MCF 10A (cell line): Measurements from ENCODE around the gene EPHA6. TPM values are rescaled to one million over a fixed set of nuclear protein-coding genes. Genes with fewer than 3 reads are reported as not detected.
"Not testable (repeated sequence)": the region's sequence is repeated elsewhere in the genome, so short reads cannot be mapped to it uniquely, and the experiment has no call there.

Source experiments
- BruUV-seq: library from RNA; stranded (reverse); fragments of 400-500 nt; replicated peaks from 2 replicates; lab custom pipeline; 2021; lab: Mats Ljungman, UMichigan
- CTCF ChIA-PET: fragments of 300-600 bp; sonication (Branson Sonifier 250); formaldehyde crosslinking; extraction: SDS; loops from one replicate; lab custom pipeline; 2021; ENCODE audit warnings: antibody characterized with exemption, inconsistent platforms; lab: Yijun Ruan, JAX
- POLR2A ChIA-PET: fragments of 300-600, 350-650 bp; sonication (Branson Sonifier 250); formaldehyde crosslinking; extraction: SDS; loops from one replicate; lab custom pipeline; 2020; ENCODE audit warnings: antibody characterized with exemption, inconsistent platforms; lab: Yijun Ruan, JAX
- DNase-seq: peaks from one replicate; pipeline ENCODE4 v3.0.0-alpha.2; 2018; ENCODE audit not compliant: unreplicated experiment
- H3K27ac Mint-ChIP-seq: one replicate; pipeline ENCODE4 v1.8.0; 2022; ENCODE audit warnings: mild to moderate bottlenecking, low read depth, mixed read lengths; ENCODE audit not compliant: unreplicated experiment
- H3K27me3 Mint-ChIP-seq: one replicate; pipeline ENCODE4 v1.8.0; 2022; ENCODE audit warnings: mixed read lengths; ENCODE audit not compliant: insufficient read depth, unreplicated experiment
- H3K36me3 Mint-ChIP-seq: one replicate; pipeline ENCODE4 v1.8.0; 2022; ENCODE audit warnings: mild to moderate bottlenecking, moderate library complexity, mixed read lengths; ENCODE audit not compliant: insufficient read depth, unreplicated experiment
- H3K4me1 Mint-ChIP-seq: one replicate; pipeline ENCODE4 v1.8.0; 2022; ENCODE audit warnings: mixed read lengths; ENCODE audit not compliant: insufficient read depth, unreplicated experiment
- H3K4me3 Mint-ChIP-seq: one replicate; pipeline ENCODE4 v1.8.0; 2022; ENCODE audit warnings: mild to moderate bottlenecking, moderate library complexity, mixed read lengths; ENCODE audit not compliant: unreplicated experiment
- H3K9me3 Mint-ChIP-seq: one replicate; pipeline ENCODE4 v1.8.0; 2022; ENCODE audit warnings: mixed read lengths; ENCODE audit not compliant: unreplicated experiment
- intact Hi-C: fragments of 100-400 bp; cut with micrococcal nuclease; formaldehyde crosslinking; loops from 2 replicates; pipeline ENCODE4 v1.14.1; 2022
- total RNA-seq: library from RNA; stranded (reverse); gene quantifications from 2 replicates; pipeline ENCODE4 v1.2.3, GENCODE V29; 2022
- TF ChIP-seq, protein P1 (sequence below): fragments of 200-600 bp; IDR thresholded peaks from one replicate; pipeline ENCODE4 v1.8.0; 2022; ENCODE audit warnings: antibody characterized with exemption, mild to moderate bottlenecking; ENCODE audit not compliant: unreplicated experiment

The EPHA6 gene
- total RNA-seq, 1 experiment from 2014 or later: 0.33 TPM

DNA sequence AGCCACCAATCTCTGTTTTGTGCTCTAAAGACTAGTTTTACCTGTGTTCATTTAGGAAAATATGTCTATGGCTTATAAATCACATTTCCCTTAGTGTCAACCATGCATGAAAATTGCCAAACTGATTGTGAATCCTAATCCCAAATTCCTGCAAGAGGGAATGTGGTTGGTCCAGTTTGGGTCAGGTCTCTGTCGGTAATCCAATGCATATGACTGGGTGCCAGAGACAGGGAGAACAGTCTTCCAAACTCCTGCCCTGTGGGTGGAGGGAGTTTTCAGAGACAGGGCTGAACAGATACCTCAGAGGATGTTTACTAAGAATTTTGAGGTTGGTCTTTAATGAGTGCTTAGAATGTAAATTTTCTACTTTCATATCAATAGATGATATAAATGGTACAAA, 649.6 kb downstream of the EPHA6 start:
- no TSS peak for BruUV-seq
- ChIA-PET POLR2A (interaction anchor here (0.7 kb wide), 1 partner anchor 575 kb away, joined by 4 read pairs; no protein-coding TSS in a partner anchor), CTCF (no interaction called here)
- no peaks in the 10 kb centered on the region for H3K4me1 Mint-ChIP-seq
- H3K27ac Mint-ChIP-seq: no peak overlapping the region
- intact Hi-C loops: no loop called here
- no peaks in the 10 kb centered on the region for H3K36me3 Mint-ChIP-seq
- H3K27me3 Mint-ChIP-seq: peaks cover 75% of the 10 kb centered on the region
- H3K9me3 Mint-ChIP-seq: no peaks in the 10 kb centered on the region
- no peak overlapping the region for H3K4me3 Mint-ChIP-seq
- TF ChIP-seq, protein P1, sequence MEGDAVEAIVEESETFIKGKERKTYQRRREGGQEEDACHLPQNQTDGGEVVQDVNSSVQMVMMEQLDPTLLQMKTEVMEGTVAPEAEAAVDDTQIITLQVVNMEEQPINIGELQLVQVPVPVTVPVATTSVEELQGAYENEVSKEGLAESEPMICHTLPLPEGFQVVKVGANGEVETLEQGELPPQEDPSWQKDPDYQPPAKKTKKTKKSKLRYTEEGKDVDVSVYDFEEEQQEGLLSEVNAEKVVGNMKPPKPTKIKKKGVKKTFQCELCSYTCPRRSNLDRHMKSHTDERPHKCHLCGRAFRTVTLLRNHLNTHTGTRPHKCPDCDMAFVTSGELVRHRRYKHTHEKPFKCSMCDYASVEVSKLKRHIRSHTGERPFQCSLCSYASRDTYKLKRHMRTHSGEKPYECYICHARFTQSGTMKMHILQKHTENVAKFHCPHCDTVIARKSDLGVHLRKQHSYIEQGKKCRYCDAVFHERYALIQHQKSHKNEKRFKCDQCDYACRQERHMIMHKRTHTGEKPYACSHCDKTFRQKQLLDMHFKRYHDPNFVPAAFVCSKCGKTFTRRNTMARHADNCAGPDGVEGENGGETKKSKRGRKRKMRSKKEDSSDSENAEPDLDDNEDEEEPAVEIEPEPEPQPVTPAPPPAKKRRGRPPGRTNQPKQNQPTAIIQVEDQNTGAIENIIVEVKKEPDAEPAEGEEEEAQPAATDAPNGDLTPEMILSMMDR: no peak
- DNase-seq: no peak

- BruUV-seq: no TSS peak
- Mint-ChIP-seq H3K27ac (no peak overlapping the region), H3K27me3 (peaks cover 62% of the 10 kb centered on the region), H3K36me3 (no peaks in the 10 kb centered on the region), H3K4me1 (no peaks in the 10 kb centered on the region), H3K4me3 (no peak overlapping the region), H3K9me3 (no peaks in the 10 kb centered on the region)
- POLR2A ChIA-PET: no interaction called here
- intact Hi-C loops: no loop called here
- TF ChIP-seq, protein P1: no peak
- no peak for DNase-seq
- CTCF ChIA-PET: no interaction called here
These were observed 656.1 kb downstream of the EPHA6 start for GRCh38 chr3:97470481-97470880.

GRCh38 chr3:97479740-97480139, 665.3 kb downstream of the EPHA6 start:
- H3K4me1 Mint-ChIP-seq: no peaks in the 10 kb centered on the region
- POLR2A ChIA-PET: no interaction called here
- CTCF ChIA-PET: no interaction called here
- no peak overlapping the region for H3K27ac Mint-ChIP-seq
- no peak overlapping the region for H3K4me3 Mint-ChIP-seq
- TF ChIP-seq, protein P1: no peak
- no peak for DNase-seq
- H3K36me3 Mint-ChIP-seq: no peaks in the 10 kb centered on the region
- no peaks in the 10 kb centered on the region for H3K9me3 Mint-ChIP-seq
- no peaks in the 10 kb centered on the region for H3K27me3 Mint-ChIP-seq
- no TSS peak for BruUV-seq
- intact Hi-C loops: no loop called here

DNA sequence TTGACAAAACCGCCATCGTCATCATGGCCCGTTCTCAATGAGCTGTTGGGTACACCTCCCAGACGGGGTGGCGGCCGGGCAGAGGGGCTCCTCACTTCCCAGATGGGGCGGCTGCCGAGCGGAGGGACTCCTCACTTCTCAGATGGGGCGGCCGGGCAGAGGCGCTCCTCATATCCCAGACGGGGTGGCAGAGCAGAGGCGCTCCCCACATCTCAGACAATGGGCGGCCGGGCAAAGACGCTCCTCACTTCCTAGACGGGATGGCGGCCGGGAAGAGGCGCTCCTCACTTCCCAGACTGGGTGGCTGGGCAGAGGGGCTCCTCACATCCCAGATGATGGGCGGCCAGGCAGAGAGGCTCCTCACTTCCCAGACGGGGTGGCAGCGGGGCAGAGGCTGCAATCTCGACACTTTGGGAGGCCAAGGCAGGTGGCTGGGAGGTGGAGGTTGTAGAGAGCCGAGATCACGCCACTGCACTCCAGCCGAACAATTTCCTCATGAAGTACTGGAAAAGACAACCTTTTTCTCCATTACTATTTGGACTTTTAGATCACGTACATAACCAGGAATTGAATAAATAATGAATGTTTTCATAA, 666.4 kb downstream of the EPHA6 start:
- DNase-seq, H3K4me1 Mint-ChIP-seq, POLR2A ChIA-PET, H3K36me3 Mint-ChIP-seq, BruUV-seq, H3K27me3 Mint-ChIP-seq, H3K4me3 Mint-ChIP-seq, CTCF ChIA-PET, H3K9me3 Mint-ChIP-seq, H3K27ac Mint-ChIP-seq, intact Hi-C loops: not testable (repeated sequence)
